GM18868 (cell line): Measurements from ENCODE around the gene CREM.
"Not testable (repeated sequence)": the region's sequence is repeated elsewhere in the genome, so short reads cannot be mapped to it uniquely, and the experiment has no call there.

Source experiments
- ATAC-seq: cut with Tn5 transposase; IDR thresholded peaks from one replicate; pipeline ENCODE4 v1.9.1; 2021; ENCODE audit warnings: mild to moderate bottlenecking, moderate library complexity; ENCODE audit not compliant: unreplicated experiment

CREM gene

DNA sequence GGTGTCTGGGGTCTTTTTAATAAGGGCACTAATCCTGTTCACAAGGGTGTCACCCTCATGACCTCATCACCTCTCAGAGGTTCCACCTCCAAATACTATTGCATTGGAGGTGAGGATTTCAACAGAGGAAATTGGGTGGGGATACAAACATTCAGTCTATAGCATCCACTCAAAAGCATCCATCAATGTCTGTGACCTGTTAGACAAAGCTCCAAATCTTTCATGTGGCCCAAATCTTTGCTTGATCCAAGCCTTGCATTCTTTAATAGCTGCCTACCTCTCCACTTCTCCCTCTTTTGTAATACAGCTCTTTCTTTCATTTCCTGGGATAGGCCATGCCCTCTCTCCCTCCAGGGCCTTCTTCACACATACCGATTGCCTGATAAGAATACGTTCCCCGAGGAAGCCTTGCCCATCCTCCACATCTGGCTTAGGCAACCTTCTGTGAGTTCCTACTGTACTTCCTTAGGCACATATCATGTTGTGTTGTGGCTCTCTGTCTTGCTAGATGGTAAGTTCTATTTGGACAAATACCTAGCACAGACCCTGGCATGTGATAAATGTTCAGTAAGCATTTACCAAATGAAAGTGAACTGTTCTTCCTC, 66.1 kb downstream of the CREM start:
- no peak for ATAC-seq

DNA sequence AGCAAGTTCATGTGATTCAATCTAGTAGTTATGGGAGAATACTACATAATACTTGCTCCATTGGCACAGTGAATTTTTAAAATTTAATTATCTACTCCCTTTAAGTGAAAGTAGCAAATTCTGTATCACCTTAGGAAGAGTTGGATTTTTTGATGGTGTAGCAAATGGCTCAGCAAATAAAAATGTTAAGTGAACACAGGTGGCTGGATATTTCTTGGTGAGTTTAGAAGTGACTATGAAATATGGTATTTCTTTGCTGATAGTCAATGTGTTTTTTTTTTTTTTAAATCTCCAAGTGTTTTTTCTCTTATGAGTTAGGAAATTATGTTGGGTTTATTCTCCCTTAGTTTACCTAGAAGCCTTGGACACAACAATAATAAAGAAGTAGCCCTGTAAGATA, 67.8 kb downstream of the CREM start:
- ATAC-seq, result no peak

- no peak for ATAC-seq
Observed at GRCh38 chr10:35194906-35195305, 68.3 kb downstream of the CREM start.

GRCh38 chr10:35195361-35196306, 69.0 kb downstream of the CREM start:
- ATAC-seq, result peak; percentile 92

- ATAC-seq, result no peak
Observed at GRCh38 chr10:35200487-35200886, 73.8 kb downstream of the CREM start.

- ATAC-seq, result no peak
Observed at GRCh38 chr10:35201234-35201633, 74.6 kb downstream of the CREM start.

DNA sequence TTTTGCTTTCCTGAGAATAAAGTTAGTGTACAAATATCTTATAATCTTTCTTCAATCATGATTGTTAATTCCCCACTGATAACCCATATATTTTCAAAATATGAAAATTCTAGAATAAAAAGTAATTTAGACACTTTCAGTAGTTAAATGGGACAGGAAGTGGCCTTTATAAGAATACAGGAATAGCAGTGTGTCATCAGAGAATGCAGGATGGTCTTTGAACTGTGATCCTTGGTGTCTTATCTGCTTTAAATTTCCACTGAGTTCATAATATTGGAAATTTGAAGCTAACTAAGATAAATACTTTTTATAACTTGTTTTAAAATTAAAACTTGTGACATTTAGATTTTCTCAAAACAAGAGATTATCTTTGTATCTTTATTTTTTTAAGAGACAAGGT, 75.4 kb downstream of the CREM start:
- ATAC-seq, result no peak

GRCh38 chr10:35203745-35204144, 77.1 kb downstream of the CREM start:
- no peak for ATAC-seq

DNA sequence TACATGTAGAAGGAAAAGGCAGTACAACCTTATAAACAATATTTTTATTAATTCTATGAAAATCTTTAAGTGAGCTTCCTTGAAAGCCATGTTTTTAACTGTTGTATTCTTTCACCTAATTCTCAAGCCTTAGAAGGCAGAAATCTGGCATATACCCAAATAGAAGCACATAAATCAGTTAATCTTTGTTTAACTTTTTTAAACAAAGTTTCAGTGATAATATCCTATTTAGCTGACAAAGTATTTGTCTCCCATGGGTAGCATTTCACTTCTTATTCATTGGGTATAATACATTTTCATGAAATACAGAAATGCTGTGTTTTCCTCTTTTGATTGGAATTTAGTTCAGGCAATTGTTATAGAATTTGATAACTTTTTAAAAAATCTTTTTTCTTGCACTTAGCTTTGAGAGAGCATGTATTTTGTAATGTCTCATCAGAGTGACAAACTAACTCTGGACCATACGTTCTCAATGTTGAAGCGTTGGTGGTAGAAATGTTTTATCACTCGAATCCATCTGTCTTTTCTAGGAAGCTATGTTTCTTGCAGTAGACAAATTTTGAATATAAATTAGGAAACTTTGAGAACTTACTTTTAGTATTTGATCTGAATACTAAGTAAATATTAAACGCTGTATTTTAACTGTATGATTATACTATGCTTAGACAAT, 78.1 kb downstream of the CREM start:
- no peak for ATAC-seq

DNA sequence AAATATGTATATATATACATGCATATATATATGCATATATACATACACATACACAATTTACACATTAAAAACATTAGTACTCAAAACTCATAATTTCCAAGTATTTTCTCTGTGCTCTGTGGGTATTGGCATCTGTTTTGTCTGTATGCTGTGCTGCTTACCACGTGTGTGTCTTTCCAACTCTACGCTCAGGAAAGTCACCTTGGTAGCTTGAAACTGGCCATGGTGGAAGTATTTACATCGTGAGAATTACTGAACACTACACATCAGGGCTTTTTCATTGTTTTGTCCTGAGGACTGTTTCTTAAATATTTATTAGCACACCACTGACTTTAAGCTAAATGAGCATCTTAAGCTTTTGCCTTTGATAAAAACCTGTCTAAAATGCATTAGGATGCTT, 79.6 kb downstream of the CREM start:
- ATAC-seq, result no peak

- ATAC-seq, result peak; percentile 88
Observed at GRCh38 chr10:35208536-35208935, 81.9 kb downstream of the CREM start.

GRCh38 chr10:35208949-35209613, 82.4 kb downstream of the CREM start:
- ATAC-seq, result peak; percentile 40

DNA sequence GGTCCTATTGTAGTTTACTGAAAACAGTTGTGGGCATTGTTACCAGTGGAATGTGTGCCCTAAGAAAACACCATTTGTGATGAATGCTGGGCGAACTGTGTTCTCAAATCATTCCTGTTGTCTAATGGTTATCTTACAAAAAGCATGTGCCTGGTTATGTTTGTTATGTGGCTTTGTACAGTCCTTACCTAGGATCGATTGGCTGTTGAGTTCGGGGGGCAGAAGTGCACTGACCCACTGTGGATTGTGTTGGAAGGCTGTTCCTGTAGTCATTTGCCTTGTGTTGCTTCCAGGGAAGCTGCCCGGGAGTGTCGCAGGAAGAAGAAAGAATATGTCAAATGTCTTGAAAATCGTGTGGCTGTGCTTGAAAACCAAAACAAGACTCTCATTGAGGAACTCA, 84.3 kb downstream of the CREM start:
- ATAC-seq, result no peak

GRCh38 chr10:35211390-35211789, 84.7 kb downstream of the CREM start:
- ATAC-seq, result no peak

- no peak for ATAC-seq
Observed at GRCh38 chr10:35212856-35213255, 86.2 kb downstream of the CREM start.

DNA sequence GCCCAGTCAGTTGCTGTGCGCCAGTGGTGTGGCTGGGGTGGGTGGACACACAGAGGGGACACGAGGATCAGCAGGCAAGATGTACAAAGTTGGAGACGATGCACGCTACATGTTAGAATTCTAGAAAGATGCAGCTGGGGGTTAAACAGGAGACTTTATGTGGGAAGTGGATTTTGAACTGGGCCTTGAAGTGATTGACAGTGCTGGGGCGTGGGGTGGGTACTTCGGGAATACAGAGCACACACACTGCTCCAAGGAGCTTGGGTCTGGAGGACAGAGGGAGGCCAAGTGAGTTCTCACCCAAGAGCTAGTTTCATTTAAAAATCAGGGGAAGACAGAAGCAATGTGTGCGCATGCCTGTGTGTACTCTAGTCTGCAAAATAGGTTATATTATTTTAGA, 87.1 kb downstream of the CREM start:
- no peak for ATAC-seq

DNA sequence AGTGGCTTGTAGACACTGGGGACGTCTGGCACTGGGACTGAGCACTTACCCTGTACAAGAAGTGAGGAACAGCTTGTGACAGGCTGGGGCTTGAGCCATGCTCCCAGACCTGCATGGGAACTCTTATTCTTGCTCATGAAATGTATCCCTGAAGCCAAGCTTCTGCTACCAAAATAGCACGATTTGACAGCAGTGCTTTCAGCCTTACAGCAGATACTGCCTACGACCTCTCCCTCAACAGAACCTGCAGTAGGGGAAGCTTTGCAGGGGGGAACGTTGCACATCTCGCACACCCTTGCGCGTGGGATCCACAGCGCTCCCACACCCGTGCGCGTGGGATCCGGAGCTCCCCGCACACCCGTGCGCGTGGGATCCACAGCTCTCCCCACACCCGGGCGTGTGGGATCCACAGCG, 88.0 kb downstream of the CREM start:
- ATAC-seq, result no peak

DNA sequence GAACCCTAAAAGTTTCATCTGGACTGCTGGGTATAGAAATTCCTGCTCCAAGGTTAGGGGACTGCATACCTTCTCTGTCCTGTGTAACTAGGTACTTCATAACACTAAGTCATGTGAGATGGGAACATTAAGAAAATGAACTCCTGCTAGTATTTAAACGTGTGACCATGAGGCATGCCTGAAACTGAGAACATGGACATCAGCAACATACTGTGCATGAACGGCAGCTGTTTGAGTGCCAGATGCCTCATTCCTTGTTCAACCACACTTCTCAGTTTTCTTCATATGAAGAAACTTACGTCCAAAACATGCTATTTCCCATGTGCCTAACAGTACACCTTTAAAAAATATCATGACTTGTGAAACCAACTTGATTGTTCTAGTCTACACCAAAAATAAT, 88.5 kb downstream of the CREM start:
- no peak for ATAC-seq

DNA sequence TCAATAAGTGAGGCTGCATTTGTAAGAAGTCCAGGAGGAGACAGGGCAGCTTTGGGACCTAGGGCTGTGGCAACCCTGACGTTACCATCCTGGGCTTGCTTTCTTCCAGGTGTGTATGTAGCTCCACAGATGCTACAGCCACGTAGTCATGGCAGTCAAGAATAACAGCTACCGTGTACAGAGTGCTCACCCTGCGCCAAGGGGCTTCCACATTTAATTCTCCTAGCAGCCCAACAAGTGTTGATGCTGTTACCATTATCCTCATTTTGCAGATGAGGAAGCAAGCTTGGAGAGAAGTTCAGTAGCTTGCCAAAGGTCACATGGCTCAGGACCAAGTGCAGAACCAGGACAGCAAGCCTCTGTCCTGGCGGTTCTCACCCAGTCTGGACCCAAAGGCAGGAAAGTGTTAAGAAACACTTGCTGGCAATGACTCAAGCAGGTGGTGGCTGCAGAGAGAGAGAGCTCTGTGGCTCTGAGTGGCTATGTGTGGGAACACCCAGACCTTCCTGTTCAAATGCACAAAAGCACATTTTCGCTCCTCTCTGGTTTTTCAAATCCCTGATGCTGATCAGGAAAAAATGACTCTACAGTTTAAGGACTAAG, 89.8 kb downstream of the CREM start:
- ATAC-seq, result no peak

DNA sequence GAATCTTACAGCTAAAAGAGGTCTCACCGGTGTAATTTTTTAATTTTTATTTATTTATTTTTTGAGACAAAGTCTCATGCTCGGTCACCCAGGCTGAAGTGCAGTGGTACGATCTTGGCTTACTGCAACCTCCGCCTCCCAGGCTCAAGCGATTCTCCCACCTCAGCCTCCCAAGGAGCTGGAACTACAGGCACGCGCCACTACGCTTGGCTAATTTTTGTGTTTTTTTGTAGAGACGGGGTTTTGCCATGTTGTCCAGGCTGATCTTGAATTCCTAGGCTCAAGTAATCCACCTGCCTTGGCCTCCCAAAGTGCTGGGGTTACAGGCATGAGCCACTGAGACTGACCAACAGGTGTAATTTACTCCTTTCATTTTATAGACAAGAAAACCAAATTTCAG, 90.3 kb downstream of the CREM start:
- not testable (repeated sequence) for ATAC-seq

DNA sequence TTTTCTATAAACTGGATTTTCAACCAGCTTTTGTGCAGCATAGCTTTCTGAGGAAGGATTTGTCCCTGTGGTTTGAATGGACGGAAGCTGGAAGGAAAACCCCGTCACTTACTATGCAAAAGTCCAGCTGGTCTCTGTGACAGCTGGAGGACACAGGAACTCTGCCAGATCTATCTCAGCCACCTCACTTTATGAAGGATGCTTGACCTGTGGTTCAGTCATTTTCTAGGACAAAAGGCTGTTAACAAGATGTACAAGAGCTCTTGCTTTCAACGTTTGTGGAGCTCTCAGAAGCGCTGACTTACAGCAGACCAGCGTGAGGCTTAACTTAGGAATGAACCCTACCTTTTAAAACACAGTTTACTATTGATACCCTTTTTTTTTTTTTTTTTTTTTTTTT, 90.8 kb downstream of the CREM start:
- no peak for ATAC-seq
